ENCODE results near the gene PRKG1. TPM values are rescaled to one million over a fixed set of nuclear protein-coding genes. Genes with fewer than 3 reads are reported as not detected.
A peak's percentile ranks its signal among the peaks of the same experiment; 100 is the strongest.

PRKG1 gene
- total RNA-seq, 1 experiment from 2014 or later = 10.4 TPM

DNA sequence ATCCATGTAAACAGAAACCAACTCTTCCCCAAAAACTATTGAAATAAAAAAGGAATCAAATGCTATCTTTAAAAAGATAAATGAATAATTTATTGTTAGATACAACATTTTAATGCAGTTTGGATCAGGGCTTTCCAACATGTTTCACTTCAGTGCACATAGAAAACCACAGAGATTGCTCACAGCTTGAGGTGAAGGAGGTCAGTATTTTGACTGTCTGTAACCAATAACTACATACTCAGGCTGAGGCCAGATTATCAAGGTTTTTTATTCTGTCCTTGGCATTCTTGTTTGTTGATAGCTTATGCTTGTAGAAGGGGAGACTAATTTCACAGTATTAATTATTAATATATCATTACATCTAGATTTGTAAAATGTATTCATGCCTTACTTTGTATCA lies 195.5 kb downstream of the PRKG1 start:
- H2BK5ac ChIP-seq (ENCODE audit: insufficient read length, low read length) = no peak overlapping the region
- H3K23me2 ChIP-seq (ENCODE audit: insufficient read length, low read depth, low read length, poor library complexity, severe bottlenecking) = no peaks in the 10 kb centered on the region
- no peak overlapping the region for H2BK20ac ChIP-seq (ENCODE audit: low read depth, low read length, poor library complexity, severe bottlenecking)
- H3K79me2 ChIP-seq (ENCODE audit: insufficient read depth, low read length) = no peaks in the 10 kb centered on the region
- TF ChIP-seq, protein P1, sequence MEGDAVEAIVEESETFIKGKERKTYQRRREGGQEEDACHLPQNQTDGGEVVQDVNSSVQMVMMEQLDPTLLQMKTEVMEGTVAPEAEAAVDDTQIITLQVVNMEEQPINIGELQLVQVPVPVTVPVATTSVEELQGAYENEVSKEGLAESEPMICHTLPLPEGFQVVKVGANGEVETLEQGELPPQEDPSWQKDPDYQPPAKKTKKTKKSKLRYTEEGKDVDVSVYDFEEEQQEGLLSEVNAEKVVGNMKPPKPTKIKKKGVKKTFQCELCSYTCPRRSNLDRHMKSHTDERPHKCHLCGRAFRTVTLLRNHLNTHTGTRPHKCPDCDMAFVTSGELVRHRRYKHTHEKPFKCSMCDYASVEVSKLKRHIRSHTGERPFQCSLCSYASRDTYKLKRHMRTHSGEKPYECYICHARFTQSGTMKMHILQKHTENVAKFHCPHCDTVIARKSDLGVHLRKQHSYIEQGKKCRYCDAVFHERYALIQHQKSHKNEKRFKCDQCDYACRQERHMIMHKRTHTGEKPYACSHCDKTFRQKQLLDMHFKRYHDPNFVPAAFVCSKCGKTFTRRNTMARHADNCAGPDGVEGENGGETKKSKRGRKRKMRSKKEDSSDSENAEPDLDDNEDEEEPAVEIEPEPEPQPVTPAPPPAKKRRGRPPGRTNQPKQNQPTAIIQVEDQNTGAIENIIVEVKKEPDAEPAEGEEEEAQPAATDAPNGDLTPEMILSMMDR (conservative IDR thresholded peaks at IDR 0.05) = no peak
- H3K27me3 ChIP-seq (ENCODE audit: insufficient read depth, low read length) = no peaks in the 10 kb centered on the region
- no peak for DNase-seq
- H3K18ac ChIP-seq (ENCODE audit: insufficient read length, low read depth, low read length) = no peak overlapping the region
- H3T11ph ChIP-seq (ENCODE audit: low read length) = no peak overlapping the region
- no peak overlapping the region for H4K5ac ChIP-seq (ENCODE audit: insufficient read length, low read depth, low read length)
- Mint-ChIP-seq H3K9me3 (peaks cover 3% of the 10 kb centered on the region in 2 experiments; a peak in 3 of 5 replicates), H3K27me3 (ENCODE audit: low read depth) (no peaks in the 10 kb centered on the region; the same call in 1 of the 2 replicates), H3K36me3 (ENCODE audit: insufficient read depth in 1 of 3, low read depth in 3 of 3) (peaks cover 4 to 11% (median 6%) of the 10 kb centered on the region in 3 experiments; a peak in 5 of 7 replicates), H3K4me1 (peaks cover 38 to 48% of the 10 kb centered on the region in 2 experiments), H3K4me3 (no peak overlapping the region), H3K27ac (peak overlapping the region in 1 of 3 experiments; percentile 70; a peak in 2 of 7 replicates)
- no peak overlapping the region for H3K27ac ChIP-seq (ENCODE audit: insufficient read length, low read depth, low read length)
- no peak overlapping the region for H3K23ac ChIP-seq (ENCODE audit: insufficient read length, low read depth, low read length)
- H3K79me1 ChIP-seq (ENCODE audit: insufficient read depth, low read depth, low read length, poor library complexity, severe bottlenecking) = no peaks in the 10 kb centered on the region
- H3K9ac ChIP-seq (ENCODE audit: extremely low read depth, insufficient read length, low read length) = no peak overlapping the region
- H2BK15ac ChIP-seq (ENCODE audit: low read depth, low read length) = no peak overlapping the region
- no peak overlapping the region for H3K56ac ChIP-seq (ENCODE audit: insufficient read length, low read depth, low read length)
- H4K20me1 ChIP-seq (ENCODE audit: control insufficient read depth, insufficient read depth, insufficient read length) = no peaks in the 10 kb centered on the region
- no peak overlapping the region for H2BK120ac ChIP-seq (ENCODE audit: low read depth, low read length, poor library complexity, severe bottlenecking)
- no peak overlapping the region for H4K8ac ChIP-seq (replicated peaks; ENCODE audit: insufficient read length, low read depth, low read length)
- H3K4me1 ChIP-seq (ENCODE audit: insufficient read depth, low read length) = peaks cover 12% of the 10 kb centered on the region; the same call in 1 of the 2 replicates
- no peaks in the 10 kb centered on the region for H3K9me3 ChIP-seq (ENCODE audit: control insufficient read depth, low read depth, low read length)
- H3K14ac ChIP-seq (ENCODE audit: insufficient read depth, low read length) = no peak overlapping the region
- no peak overlapping the region for H2BK12ac ChIP-seq (ENCODE audit: insufficient read length, low read depth, low read length)
- no peak overlapping the region for H4K91ac ChIP-seq (ENCODE audit: insufficient read length, low read depth, low read length)
- H2AK5ac ChIP-seq (ENCODE audit: insufficient read length, low read length) = no peak overlapping the region
- no peak overlapping the region for H3K4me2 ChIP-seq (ENCODE audit: insufficient read depth, insufficient read length, low read length)
- H3K4ac ChIP-seq (ENCODE audit: low read depth, low read length) = no peak overlapping the region
- no peak overlapping the region for H2AFZ ChIP-seq (ENCODE audit: low read length)

Measured in H9 (cell line).